Activated CD4-positive, alpha-beta T cell treated with anti-CD3 and anti-CD28 coated beads for 24 hours (primary cell): ENCODE results near the gene SLC6A13.
A peak's percentile ranks its signal among the peaks of the same experiment; 100 is the strongest.
"Not testable (repeated sequence)": the region's sequence is repeated elsewhere in the genome, so short reads cannot be mapped to it uniquely, and the experiment has no call there.

ENCODE experiments used
- DNase-seq, 2 donors: peaks; one replicate each; pipeline ENCODE4 v3.0.0-alpha.2; 2020; ENCODE audit warnings: low read depth in 2 of 2

Gene SLC6A13

GRCh38 chr12:197911-198695, 64.5 kb downstream of the SLC6A13 start:
- no peak for DNase-seq

GRCh38 chr12:197347-197746, 65.3 kb downstream of the SLC6A13 start:
- no peak for DNase-seq

GRCh38 chr12:196436-196835, 66.2 kb downstream of the SLC6A13 start:
- no peak for DNase-seq

DNA sequence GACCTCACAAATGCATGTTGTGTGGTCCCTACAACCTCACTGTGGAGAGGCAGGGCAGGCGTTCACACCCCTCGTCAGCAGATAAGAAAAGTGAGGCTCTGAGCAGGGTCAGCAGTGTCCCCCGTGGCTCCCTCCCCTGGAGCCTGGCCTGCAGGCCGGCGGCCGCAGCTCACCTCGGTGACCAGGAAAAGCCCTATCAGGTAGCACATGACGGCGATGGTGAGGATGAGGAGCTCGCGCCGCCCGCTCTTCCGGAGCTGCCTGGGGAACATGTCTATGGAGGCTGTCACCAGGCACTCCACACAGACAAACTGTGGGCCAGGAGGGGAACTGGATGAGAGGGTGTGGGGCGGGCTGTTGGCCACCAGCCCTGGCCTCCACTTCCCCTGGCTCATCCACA, 66.7 kb downstream of the SLC6A13 start:
- no peak for DNase-seq

- no peak for DNase-seq
Measured at GRCh38 chr12:195156-195555, 67.5 kb downstream of the SLC6A13 start.

DNA sequence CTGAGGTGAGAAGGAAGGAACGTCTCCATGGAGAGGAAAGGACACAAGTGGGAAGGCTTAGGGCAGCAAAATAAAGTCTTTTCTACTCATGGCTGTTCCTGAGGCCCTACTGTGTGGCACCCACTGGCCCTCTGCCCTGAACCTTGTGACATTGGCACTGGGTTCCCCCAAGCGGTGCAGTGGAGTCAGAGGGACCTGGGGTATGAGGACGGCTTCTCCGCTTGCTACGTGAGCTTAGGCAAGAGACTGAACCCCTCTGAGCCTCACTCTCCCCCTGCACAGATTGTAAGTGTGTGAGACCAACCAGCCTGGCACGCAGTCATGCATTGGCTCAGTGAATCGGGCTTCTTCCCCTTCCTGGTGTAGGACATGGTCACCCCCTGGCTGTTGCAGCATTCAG, 68.4 kb downstream of the SLC6A13 start:
- no peak for DNase-seq

- DNase-seq, result no peak
Measured at GRCh38 chr12:193261-193660, 69.4 kb downstream of the SLC6A13 start.

GRCh38 chr12:191541-191940, 71.1 kb downstream of the SLC6A13 start:
- no peak for DNase-seq

DNA sequence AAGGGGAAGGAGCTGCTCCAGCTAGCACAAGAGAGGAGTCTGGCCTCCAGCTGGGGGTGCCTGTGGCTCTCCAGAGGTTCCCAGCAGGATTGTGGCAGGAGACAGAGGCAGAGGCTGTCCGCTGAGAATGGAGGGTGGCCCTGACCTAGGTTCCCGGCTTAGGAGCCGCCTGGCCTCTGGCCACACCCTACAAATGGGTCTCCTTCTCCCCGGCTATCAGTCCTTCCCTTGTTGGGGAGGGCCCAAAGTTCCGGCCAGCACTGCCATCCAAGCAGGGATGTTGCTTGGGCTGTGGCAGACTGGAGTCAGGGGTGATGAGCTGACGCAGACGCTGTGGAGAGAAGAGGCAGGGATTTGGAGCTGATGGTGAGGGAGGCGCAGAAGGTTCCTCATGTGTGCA, 71.8 kb downstream of the SLC6A13 start:
- DNase-seq, result no peak

- DNase-seq, result no peak
Measured at GRCh38 chr12:189622-189962, 73.0 kb downstream of the SLC6A13 start.

DNA sequence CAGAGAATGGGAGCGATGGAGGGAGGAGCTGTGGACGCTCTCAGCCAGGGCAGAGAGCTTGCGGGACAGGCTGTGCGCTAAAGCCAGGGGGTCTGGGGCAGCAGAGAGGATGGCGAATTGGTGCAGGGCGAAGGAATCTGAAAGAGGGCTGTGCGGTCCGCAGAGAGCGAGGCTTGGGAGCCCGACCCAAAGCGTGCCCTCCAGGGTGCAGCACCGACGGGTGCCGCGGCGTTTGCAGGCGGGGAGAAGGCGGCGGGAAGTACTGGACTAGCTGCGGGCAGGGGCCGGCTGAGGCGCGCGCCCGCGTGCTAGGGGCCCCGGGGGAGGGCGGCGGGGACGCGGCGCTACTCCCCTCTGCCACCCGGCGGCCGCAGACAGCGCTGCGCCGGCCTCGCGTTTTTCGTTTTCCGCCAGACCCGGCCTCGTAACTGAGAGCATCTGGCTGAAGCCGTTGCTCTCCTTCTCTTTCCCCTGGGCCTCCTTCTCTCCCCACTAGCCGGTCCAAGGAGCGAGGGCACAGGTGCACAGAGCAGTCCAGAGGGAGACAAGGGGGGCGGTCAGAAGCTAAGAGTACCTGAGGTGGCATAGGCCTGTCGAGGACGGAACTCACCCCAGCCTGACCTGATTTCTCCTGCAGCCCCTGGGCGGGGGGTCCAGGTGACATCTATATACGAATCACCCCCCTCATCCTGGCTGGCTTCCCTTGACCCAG, 73.6 kb downstream of the SLC6A13 start:
- DNase-seq, result peak in 1 of 2 donors; percentile 40

DNA sequence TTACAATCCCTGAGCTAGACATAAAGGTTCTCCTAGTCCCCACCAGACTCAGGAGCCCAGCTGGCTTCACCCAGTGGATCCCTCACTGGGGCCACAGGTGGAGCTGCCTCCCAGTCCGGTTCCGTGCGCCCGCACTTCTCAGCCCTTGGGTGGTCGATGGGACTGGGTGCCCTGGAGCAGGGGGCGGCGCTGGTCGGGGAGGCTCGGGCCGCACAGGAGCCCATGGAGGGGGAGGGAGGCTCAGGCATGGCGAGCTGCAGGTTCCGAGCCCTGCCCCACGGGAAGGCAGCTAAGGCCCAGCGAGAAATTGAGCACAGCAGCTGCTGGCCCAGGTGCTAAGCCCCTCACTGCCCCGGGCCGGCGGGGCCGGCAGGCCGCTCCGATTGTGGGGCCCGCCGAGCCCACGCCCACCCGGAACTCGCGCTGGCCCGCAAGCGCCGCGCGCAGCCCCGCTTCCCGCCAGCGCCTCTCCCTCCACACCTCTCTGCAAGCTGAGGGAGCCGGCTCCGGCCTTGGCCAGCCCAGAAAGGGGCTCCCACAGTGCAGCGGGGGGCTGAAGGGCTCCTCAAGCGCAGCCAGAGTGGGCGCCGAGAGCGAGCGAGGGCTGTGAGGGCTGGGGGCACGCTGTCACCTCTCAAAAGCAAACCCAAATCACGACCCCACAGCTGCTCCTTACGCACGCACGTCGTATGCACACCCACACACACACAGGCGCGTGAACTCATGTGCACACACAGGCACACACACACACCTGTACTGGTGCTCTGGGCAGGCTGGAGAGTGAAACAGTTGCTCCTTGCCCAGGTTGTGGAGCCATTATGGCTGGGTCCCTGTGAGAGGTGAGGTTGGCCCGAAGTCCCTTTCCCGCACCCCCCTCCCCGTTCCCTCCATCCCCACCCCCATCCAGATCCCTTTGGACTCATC, 74.4 kb downstream of the SLC6A13 start:
- not testable (repeated sequence) for DNase-seq

- no peak for DNase-seq
Measured at GRCh38 chr12:186006-186625, 76.5 kb downstream of the SLC6A13 start.

DNA sequence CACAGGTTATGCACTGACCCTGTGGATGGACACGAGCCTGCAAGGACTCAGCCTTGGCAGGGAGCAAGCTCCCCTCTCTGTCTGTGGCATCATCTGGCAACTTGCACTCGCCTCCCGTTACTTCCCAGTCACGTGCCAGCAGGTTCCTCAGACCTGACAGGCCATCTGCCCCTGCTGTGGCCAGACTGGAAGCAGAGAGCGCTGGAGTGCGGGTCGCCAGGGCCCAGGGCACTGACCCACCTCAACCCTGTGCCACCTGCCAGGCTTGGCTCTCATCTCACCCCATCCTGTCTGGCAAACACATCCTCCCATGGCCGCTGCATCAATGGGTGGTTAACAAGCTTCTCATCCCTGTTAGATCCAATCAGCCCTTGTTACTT, 77.1 kb downstream of the SLC6A13 start:
- DNase-seq, result no peak

GRCh38 chr12:184811-185575, 77.6 kb downstream of the SLC6A13 start:
- DNase-seq, result no peak

DNA sequence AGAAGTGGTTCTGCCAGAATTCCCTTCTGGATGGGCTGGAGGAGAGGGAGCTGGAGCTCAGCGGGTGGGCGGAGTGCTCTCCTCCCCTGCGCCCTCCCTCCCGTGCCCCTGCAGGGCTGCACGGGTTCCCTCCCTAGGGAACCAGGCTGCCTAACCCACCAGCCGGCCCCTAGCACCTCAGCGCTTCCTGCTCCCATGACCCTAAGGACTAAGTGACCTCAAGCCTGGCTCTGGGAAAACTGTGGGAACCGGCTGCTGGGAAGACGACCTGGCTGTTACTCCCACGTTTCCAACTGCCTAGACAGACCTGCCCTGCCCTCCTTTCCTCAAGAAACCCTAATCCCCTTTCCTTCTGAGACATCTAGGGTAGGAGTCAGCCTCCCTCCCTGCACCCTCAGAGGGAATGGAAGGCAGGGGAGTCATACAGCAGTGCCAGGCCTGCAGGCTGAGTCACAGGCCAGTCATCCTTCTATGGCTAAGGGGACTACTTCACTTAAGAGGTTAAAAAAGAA, 80.2 kb downstream of the SLC6A13 start:
- DNase-seq, result no peak

- DNase-seq, result no peak
Measured at GRCh38 chr12:181921-182320, 80.7 kb downstream of the SLC6A13 start.

- no peak for DNase-seq
Measured at GRCh38 chr12:180445-180844, 82.2 kb downstream of the SLC6A13 start.

DNA sequence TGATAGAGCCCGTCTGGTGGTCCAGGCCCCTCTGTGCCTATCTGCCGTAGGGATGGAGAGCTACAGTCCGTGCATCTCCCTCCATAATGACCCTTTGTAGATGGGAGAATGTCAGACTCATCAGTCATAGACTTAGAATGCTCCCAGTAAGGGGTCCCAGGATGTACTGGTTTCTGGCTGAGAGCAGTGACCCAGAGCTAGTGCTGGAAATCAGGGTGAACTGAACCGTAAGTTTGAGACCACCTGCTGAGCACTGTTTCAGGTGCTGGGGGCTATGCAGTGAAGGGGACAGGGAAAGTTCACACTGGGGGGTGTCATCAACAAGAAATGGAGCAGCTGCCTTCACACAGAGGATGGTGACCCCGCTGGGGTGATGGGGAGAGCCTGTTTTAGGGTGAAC, 82.8 kb downstream of the SLC6A13 start:
- no peak for DNase-seq

DNA sequence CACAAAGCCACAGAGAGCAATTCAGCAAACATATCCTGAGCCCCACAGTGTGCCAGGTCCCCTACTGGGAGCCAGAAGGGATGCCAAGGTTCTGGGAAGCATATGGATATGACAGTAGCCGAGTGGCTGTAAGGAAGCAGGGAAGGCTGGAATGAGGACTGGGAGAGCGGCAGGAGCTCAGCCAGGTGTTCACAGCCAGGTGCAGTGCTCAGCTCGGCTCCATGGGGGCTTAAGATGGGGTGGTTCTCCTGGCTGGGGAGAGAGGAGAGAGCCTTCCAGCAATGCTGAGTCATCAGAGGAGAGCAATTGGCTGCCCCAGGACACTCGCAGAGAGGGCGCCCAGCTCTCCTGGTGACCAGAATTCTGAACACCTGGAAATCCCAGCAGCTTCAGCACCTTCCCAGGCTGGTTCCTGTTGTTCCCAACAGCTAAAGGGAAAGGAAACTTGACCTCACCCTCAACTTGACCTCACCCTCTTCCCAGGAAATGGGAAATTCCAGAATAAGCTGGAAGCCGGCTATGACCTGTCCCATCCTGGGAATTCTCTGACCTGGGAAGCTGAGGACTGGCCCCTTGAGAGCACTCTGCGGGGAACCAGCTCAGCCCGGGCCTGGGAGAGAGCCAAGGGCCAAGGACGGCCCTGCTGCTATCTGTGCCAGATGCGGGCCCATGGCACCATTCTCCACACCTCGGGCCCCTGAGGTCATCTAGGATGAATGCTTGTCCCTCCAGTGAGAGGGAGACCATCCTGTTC, 83.3 kb downstream of the SLC6A13 start:
- DNase-seq, result no peak

GRCh38 chr12:178829-179109, 83.9 kb downstream of the SLC6A13 start:
- DNase-seq, result no peak
